Uterus (tissue), 4 donors: ENCODE data around the gene TIMM8B. TPM values are rescaled to one million over a fixed set of nuclear protein-coding genes. Genes with fewer than 3 reads are reported as not detected.
"Not testable (repeated sequence)": the region's sequence is repeated elsewhere in the genome, so short reads cannot be mapped to it uniquely, and the experiment has no call there.

Experiments
- DNase-seq, 2 donors: peaks; one replicate each; pipeline ENCODE4 v3.0.0-alpha.2; 2019 to 2020
- H3K27ac ChIP-seq, 2 donors: fragments of 200-600 bp; sonication (generic); 1 replicate in 1 of 2; 2 replicates in 1 of 2; pipeline ENCODE4 v1.5.1; 2016 to 2018
- H3K27me3 ChIP-seq, 2 donors: fragments of 200-600 bp; sonication (generic); one replicate each; pipeline ENCODE4 v1.5.1; 2018 to 2019; ENCODE audit warnings: control low read depth in 1 of 2
- H3K36me3 ChIP-seq, 2 donors: fragments of 200-600 bp; sonication (generic); one replicate each; pipeline ENCODE4 v1.5.1; 2019; ENCODE audit warnings: control low read depth in 1 of 2
- H3K4me1 ChIP-seq, 2 donors: fragments of 200-600 bp; sonication (generic); one replicate each; pipeline ENCODE4 v1.5.1; 2018 to 2019; ENCODE audit warnings: control low read depth in 1 of 2
- H3K4me3 ChIP-seq, 2 donors: fragments of 200-600 bp; sonication (generic); 1 replicate in 1 of 2; 2 replicates in 1 of 2; pipeline ENCODE4 v1.5.1; 2018 to 2019; ENCODE audit warnings: mild to moderate bottlenecking in 1 of 2
- H3K9me3 ChIP-seq, 2 donors: fragments of 200-600 bp; sonication (generic); one replicate each; pipeline ENCODE4 v1.5.1; 2019; ENCODE audit warnings: control low read depth in 1 of 2
- CTCF ChIP-seq, 4 experiments: fragments of 200-600 bp in 2 of 4; fragments of 450-650 bp in 2 of 4; sonication (generic) in 2 of 4; IDR thresholded peaks; one replicate each; pipeline ENCODE4 v1.5.1; 2016 to 2019; ENCODE audit warnings: antibody characterized with exemption in 4 of 4, mild to moderate bottlenecking in 2 of 4, moderate library complexity in 1 of 4
- POLR2A ChIP-seq, 2 donors: fragments of 450-650 bp; IDR thresholded peaks; one replicate each; pipeline ENCODE4 v1.6.1; 2016; ENCODE audit warnings: antibody characterized with exemption in 2 of 2, mild to moderate bottlenecking in 1 of 2, moderate library complexity in 1 of 2
- intact Hi-C: fragments of 100-400 bp; cut with DNase I; formaldehyde crosslinking; loops from one replicate; pipeline ENCODE4 v1.15.1; 2023; ENCODE audit warnings: low total_unique reads
- total RNA-seq, 4 donors: library from RNA; depleted of rRNA in 3 of 4; stranded (reverse); fragments of >200 nt in 3 of 4; gene quantifications; one replicate each; pipeline versions ENCODE4 v1.1.0 to v1.2.4, GENCODE V29; 2014 to 2023
- donor health status: DM: yes; HTN: yes; CAD: no.

Gene TIMM8B
- total RNA-seq, 4 donors from 2014 or later, result 17.7 to 56.1 (median 43.6) TPM

GRCh38 chr11:112051768-112052167 lies 34.8 kb downstream of the TIMM8B start:
- no peaks in the 10 kb centered on the region for H3K4me1 ChIP-seq
- H3K27me3 ChIP-seq, result no peaks in the 10 kb centered on the region
- intact Hi-C loops, result no loop called here
- DNase-seq, result no peak
- H3K4me3 ChIP-seq, result no peak overlapping the region
- no peak overlapping the region for H3K27ac ChIP-seq
- TF ChIP-seq POLR2A (IDR thresholded peaks at IDR 0.05) (no peak), CTCF (IDR thresholded peaks at IDR 0.05) (no peak)
- no peaks in the 10 kb centered on the region for H3K36me3 ChIP-seq
- no peaks in the 10 kb centered on the region for H3K9me3 ChIP-seq

GRCh38 chr11:112050721-112051120 lies 35.8 kb downstream of the TIMM8B start:
- intact Hi-C loops, result no loop called here
- H3K36me3 ChIP-seq, result no peaks in the 10 kb centered on the region
- DNase-seq, result no peak
- H3K9me3 ChIP-seq, result no peaks in the 10 kb centered on the region
- H3K4me3 ChIP-seq, result no peak overlapping the region
- no peaks in the 10 kb centered on the region for H3K27me3 ChIP-seq
- no peak overlapping the region for H3K27ac ChIP-seq
- TF ChIP-seq POLR2A (IDR thresholded peaks at IDR 0.05), result no peak
- no peak for TF ChIP-seq CTCF (IDR thresholded peaks at IDR 0.05)
- no peaks in the 10 kb centered on the region for H3K4me1 ChIP-seq

GRCh38 chr11:112049777-112050176 lies 36.8 kb downstream of the TIMM8B start:
- no peak for DNase-seq
- H3K27ac ChIP-seq, result no peak overlapping the region
- H3K4me3 ChIP-seq, result no peak overlapping the region
- no peaks in the 10 kb centered on the region for H3K4me1 ChIP-seq
- TF ChIP-seq POLR2A (IDR thresholded peaks at IDR 0.05) (no peak), CTCF (IDR thresholded peaks at IDR 0.05) (no peak)
- intact Hi-C loops, result no loop called here
- no peaks in the 10 kb centered on the region for H3K9me3 ChIP-seq
- no peaks in the 10 kb centered on the region for H3K36me3 ChIP-seq
- no peaks in the 10 kb centered on the region for H3K27me3 ChIP-seq

GRCh38 chr11:112048256-112048655 lies 38.3 kb downstream of the TIMM8B start:
- H3K36me3 ChIP-seq, result not testable (repeated sequence)

GRCh38 chr11:112046647-112047046 lies 39.9 kb downstream of the TIMM8B start:
- H3K27me3 ChIP-seq, H3K36me3 ChIP-seq, H3K27ac ChIP-seq, H3K4me3 ChIP-seq, intact Hi-C loops, DNase-seq, H3K9me3 ChIP-seq, H3K4me1 ChIP-seq: not testable (repeated sequence)

More at GRCh38 chr11:112048256-112048655, 38.3 kb downstream of the TIMM8B start:
- DNase-seq, H3K27me3 ChIP-seq, H3K9me3 ChIP-seq, intact Hi-C loops, H3K4me1 ChIP-seq, H3K27ac ChIP-seq, H3K4me3 ChIP-seq: not testable (repeated sequence)

GRCh38 chr11:112044961-112045360 lies 41.6 kb downstream of the TIMM8B start:
- intact Hi-C loops, result no loop called here
- no peaks in the 10 kb centered on the region for H3K27me3 ChIP-seq
- no peak for DNase-seq
- no peaks in the 10 kb centered on the region for H3K4me1 ChIP-seq
- H3K4me3 ChIP-seq, result no peak overlapping the region
- TF ChIP-seq POLR2A (IDR thresholded peaks at IDR 0.05) (no peak), CTCF (IDR thresholded peaks at IDR 0.05) (no peak)
- H3K27ac ChIP-seq, result no peak overlapping the region
- no peaks in the 10 kb centered on the region for H3K36me3 ChIP-seq
- no peaks in the 10 kb centered on the region for H3K9me3 ChIP-seq
